Activated CD4-positive, alpha-beta T cell treated with anti-CD3 and anti-CD28 coated beads, Interleukin-2, amount 10 ng/mL, durations not matched to agents 7 days and 5 days (primary cell): Measurements from ENCODE around the gene CELSR1. TPM values are rescaled to one million over a fixed set of nuclear protein-coding genes. Genes with fewer than 3 reads are reported as not detected.
"Not testable (repeated sequence)": the region's sequence is repeated elsewhere in the genome, so short reads cannot be mapped to it uniquely, and the experiment has no call there.

Experiments
- CTCF ChIA-PET: fragments of 350-600 bp; sonication (Branson Sonifier 250); formaldehyde crosslinking; loops from one replicate; lab custom pipeline; 2021; ENCODE audit warnings: antibody characterized with exemption; lab: Charles Lee
- POLR2A ChIA-PET: fragments of 350-600 bp; sonication (Branson Sonifier 250); formaldehyde crosslinking; loops from one replicate; lab custom pipeline; 2021; ENCODE audit warnings: antibody characterized with exemption; lab: Charles Lee
- DNase-seq: peaks from one replicate; pipeline ENCODE4 v3.0.0-alpha.2; 2020
- H3K27ac Mint-ChIP-seq: one replicate; pipeline ENCODE4 v1.8.0; 2021; ENCODE audit warnings: mild to moderate bottlenecking, moderate library complexity, mixed read lengths
- H3K27me3 Mint-ChIP-seq: one replicate; pipeline ENCODE4 v1.8.0; 2021; ENCODE audit warnings: mixed read lengths
- H3K36me3 Mint-ChIP-seq: one replicate; pipeline ENCODE4 v1.8.0; 2021; ENCODE audit warnings: low read depth, mixed read lengths
- H3K4me1 Mint-ChIP-seq: one replicate; pipeline ENCODE4 v1.8.0; 2021; ENCODE audit warnings: mixed read lengths
- H3K4me3 Mint-ChIP-seq: one replicate; pipeline ENCODE4 v1.8.0; 2021; ENCODE audit warnings: mild to moderate bottlenecking, moderate library complexity, mixed read lengths
- H3K9me3 Mint-ChIP-seq: one replicate; pipeline ENCODE4 v1.8.0; 2021; ENCODE audit warnings: mixed read lengths
- total RNA-seq, 2 experiments: library from RNA; stranded (reverse); gene quantifications; one replicate each; pipeline ENCODE4 v1.2.3, GENCODE V29; 2021

The CELSR1 gene
- total RNA-seq, 2 experiments from 2014 or later: 0.20 to 0.23 TPM

DNA sequence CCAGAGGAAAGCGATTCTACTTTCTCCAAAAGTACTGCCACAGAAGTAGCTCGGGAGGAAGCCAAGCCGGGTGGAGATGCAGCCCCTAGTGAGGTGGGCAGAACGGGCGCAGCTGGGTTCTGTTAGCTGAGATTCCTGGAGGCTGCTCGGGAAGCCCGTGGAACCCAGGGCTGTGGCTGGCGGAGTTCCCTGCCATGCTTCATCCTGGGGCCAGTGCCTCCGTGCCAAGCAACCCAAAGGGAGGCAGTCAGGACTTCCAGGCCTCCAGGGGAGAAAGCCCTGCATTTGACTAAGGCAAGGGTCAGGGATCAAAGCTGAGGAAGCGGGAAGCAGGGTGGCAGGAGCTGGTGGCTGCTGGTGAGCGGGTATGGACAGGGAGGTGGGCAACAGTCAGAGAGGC is 208.6 kb downstream of the CELSR1 start:
- POLR2A ChIA-PET: no interaction called here
- H3K9me3 Mint-ChIP-seq: no peaks in the 10 kb centered on the region

DNA sequence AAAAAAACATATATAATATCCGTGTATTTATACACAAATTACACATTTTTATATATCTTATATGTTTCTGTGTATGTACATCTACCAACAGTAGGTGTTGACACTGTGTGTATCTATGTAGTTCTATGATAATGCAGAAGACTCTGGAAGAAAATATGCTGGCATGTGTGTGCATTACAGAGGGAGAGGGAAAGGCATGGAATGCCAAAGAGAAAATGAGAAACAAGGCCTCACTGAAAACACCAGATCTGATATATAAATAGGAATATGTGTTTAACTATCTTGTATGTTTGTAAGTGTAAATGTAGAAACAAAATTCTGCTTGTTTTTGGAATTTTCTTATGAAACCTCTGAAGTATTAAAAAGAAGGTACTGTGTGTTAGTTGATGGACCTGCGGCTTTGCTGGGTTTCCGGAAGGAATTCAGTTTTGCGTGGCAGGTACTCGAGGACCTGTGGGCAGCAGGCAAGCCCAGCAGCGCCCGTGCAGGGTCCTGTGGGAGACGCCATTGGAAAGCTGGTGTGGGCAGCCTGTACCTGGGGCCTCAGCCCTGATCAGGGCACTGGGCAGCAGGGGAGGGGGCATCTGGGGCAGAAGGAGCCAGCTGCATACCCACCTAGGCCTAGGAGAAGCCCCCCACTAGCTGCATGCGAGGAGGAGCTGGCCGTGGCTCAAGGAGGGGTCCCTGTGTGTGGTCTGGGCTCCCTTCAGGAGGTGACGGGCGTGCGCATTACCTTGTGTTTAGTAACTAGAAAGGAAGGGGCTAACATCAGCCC is 209.5 kb downstream of the CELSR1 start:
- CTCF ChIA-PET: interaction anchor here (1.4 to 2.3 kb wide), 2 partner anchors 9 to 14 kb away, joined by 3 to 10 read pairs; partner anchors contain the start of gene TRMU
- Mint-ChIP-seq H3K4me3 (no peak overlapping the region), H3K27ac (no peak overlapping the region), H3K36me3 (peaks cover 56% of the 10 kb centered on the region), H3K27me3 (no peaks in the 10 kb centered on the region), H3K9me3 (no peaks in the 10 kb centered on the region), H3K4me1 (no peaks in the 10 kb centered on the region)
- POLR2A ChIA-PET: no interaction called here
- no peak for DNase-seq

More for the DNA sequence above, 208.6 kb downstream of the CELSR1 start:
- Mint-ChIP-seq H3K4me1 (no peaks in the 10 kb centered on the region), H3K4me3 (no peak overlapping the region), H3K27me3 (no peaks in the 10 kb centered on the region), H3K36me3 (peaks cover 55% of the 10 kb centered on the region), H3K27ac (no peak overlapping the region)
- no peak for DNase-seq
- CTCF ChIA-PET: no interaction called here

DNA sequence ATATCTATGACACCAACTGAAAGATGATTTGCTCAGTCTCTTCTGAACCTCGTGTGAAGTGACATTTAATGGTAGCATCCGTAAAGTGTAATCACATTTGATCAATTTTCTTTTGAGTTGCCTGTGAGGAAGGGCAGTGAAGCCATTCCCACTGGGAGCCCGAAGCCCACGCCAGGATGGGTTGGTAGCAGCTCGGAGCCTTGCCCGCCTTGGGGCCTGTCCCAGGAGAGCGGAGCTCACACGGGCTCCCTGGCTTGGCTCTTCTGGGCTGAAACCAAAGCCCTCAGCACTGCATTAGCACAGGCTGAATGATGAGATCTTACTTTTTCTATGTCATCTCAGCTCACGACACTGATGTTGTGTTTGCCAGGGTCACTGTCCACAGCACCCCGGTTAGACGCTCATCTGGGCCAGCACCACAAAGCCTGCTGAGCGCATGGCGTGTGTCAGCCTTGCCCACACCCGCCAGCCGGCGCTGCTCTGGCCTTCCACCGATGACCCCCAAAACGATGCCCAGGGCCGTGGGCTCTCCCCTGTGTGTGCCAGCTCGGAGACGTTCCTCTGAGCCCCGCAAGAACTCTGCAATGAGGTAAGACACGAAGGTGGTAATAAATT is 211.2 kb downstream of the CELSR1 start:
- Mint-ChIP-seq H3K27me3 (no peaks in the 10 kb centered on the region), H3K27ac (no peak overlapping the region), H3K4me3 (no peak overlapping the region), H3K4me1 (no peaks in the 10 kb centered on the region), H3K36me3 (peaks cover 63% of the 10 kb centered on the region), H3K9me3 (no peaks in the 10 kb centered on the region)
- ChIA-PET CTCF (interaction anchor here (0.6 to 2.3 kb wide), 5 partner anchors 10 to 173 kb away, joined by 3 to 10 read pairs (median 3); partner anchors contain the start of gene TRMU), POLR2A (interaction anchor here (0.7 kb wide), 1 partner anchor 174 kb away, joined by 3 read pairs; no protein-coding TSS in a partner anchor)
- DNase-seq: no peak

DNA sequence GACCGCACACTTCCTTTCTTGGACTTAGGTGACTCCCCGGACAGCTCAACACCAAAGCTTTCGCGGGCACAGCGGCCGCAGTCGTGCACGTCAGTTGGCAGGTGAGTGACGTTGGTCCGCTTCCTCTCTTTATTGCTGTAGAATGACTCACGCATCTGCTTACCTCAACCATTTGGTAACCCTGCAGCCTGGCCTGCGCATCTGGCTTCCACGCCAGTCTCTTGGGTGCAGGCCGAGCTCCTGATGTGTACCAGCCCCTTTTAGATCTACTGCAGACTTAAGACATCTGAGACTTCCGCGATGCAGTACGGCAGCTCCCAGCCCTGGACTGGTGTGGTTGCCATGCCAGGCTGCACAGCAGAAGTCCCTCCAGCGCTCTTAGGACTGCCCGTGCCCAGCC is 214.3 kb downstream of the CELSR1 start:
- ChIA-PET POLR2A (no interaction called here), CTCF (interaction anchor here (0.5 to 0.6 kb wide), 2 partner anchors 966 to 1346 kb away, joined by 3 to 4 read pairs; no protein-coding TSS in a partner anchor)
- no peak overlapping the region for H3K27ac Mint-ChIP-seq
- H3K9me3 Mint-ChIP-seq: no peaks in the 10 kb centered on the region
- H3K27me3 Mint-ChIP-seq: no peaks in the 10 kb centered on the region
- no peak for DNase-seq
- H3K4me1 Mint-ChIP-seq: no peaks in the 10 kb centered on the region
- H3K4me3 Mint-ChIP-seq: no peak overlapping the region
- H3K36me3 Mint-ChIP-seq: peaks cover 66% of the 10 kb centered on the region

DNA sequence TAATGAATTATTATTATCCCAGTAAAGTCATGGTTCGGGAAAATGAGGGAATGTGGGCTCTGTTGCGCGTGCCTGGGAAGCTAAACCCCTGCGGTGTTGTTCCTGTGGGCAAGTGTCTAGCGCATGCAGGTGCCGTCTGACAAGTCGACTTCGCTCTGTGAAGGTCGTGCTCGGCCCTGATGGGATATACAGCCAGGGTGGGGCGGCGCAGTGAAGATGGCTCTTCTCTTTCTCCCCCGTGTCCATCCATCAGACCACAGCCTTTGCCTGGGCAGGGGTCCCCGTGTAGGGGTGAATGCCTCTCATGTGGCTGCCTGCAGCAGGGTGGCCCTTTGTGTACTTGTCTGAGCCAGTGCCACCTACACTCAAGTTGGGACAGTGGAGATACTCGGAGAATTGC is 214.7 kb downstream of the CELSR1 start:
- no peaks in the 10 kb centered on the region for H3K9me3 Mint-ChIP-seq

GRCh38 chr22:46320716-46321386 is 216.6 kb downstream of the CELSR1 start:
- no peaks in the 10 kb centered on the region for H3K9me3 Mint-ChIP-seq
- ChIA-PET POLR2A (no interaction called here), CTCF (interaction anchor here (0.9 kb wide), 1 partner anchor 307 kb away, joined by 3 read pairs; no protein-coding TSS in a partner anchor)
- no peak overlapping the region for H3K4me3 Mint-ChIP-seq
- DNase-seq: no peak
- H3K27me3 Mint-ChIP-seq: no peaks in the 10 kb centered on the region
- no peaks in the 10 kb centered on the region for H3K4me1 Mint-ChIP-seq
- no peak overlapping the region for H3K27ac Mint-ChIP-seq
- peaks cover 74% of the 10 kb centered on the region for H3K36me3 Mint-ChIP-seq

More for the DNA sequence above, 214.7 kb downstream of the CELSR1 start:
- POLR2A ChIA-PET: no interaction called here
- Mint-ChIP-seq H3K27ac (no peak overlapping the region), H3K4me1 (no peaks in the 10 kb centered on the region), H3K27me3 (no peaks in the 10 kb centered on the region), H3K4me3 (no peak overlapping the region), H3K36me3 (peaks cover 67% of the 10 kb centered on the region)
- CTCF ChIA-PET: interaction anchor here (0.5 kb wide), 1 partner anchor 1346 kb away, joined by 3 read pairs; no protein-coding TSS in a partner anchor
- DNase-seq: no peak

GRCh38 chr22:46320166-46320710 is 217.2 kb downstream of the CELSR1 start:
- Mint-ChIP-seq H3K36me3 (peaks cover 75% of the 10 kb centered on the region), H3K27ac (no peak overlapping the region), H3K4me3 (no peak overlapping the region), H3K27me3 (no peaks in the 10 kb centered on the region), H3K4me1 (no peaks in the 10 kb centered on the region), H3K9me3 (no peaks in the 10 kb centered on the region)
- ChIA-PET POLR2A (no interaction called here), CTCF (interaction anchor here (0.9 to 1.3 kb wide), 2 partner anchors 179 to 306 kb away, joined by 3 read pairs; no protein-coding TSS in a partner anchor)
- no peak for DNase-seq

DNA sequence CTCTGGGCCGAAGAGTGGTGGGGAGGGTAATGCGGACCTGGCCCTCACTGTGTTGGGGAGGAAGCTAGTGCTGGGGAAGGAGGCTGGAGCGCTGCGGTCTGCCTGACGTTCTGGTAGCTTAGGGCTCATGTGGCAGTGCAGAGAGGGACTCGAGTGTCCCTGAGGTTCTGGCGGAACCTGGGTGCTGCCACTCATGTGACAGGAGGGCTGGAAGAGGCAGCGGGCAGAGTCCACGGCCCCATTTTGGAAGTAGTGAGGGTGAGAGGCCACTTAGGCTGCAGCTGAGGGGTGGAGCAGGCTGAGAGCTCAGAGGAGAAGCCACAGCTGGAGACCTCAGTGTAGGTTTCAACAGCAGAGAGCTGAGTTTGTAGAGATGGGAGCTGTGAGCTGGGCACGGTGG is 218.1 kb downstream of the CELSR1 start:
- Mint-ChIP-seq H3K36me3 (peaks cover 72% of the 10 kb centered on the region), H3K27me3 (no peaks in the 10 kb centered on the region), H3K9me3 (no peaks in the 10 kb centered on the region), H3K4me1 (no peaks in the 10 kb centered on the region), H3K4me3 (no peak overlapping the region), H3K27ac (no peak overlapping the region)
- no peak for DNase-seq
- ChIA-PET POLR2A (no interaction called here), CTCF (interaction anchor here (1.0 to 1.3 kb wide), 2 partner anchors 16 to 178 kb away, joined by 3 to 5 read pairs; partner anchors contain the start of gene TRMU)

DNA sequence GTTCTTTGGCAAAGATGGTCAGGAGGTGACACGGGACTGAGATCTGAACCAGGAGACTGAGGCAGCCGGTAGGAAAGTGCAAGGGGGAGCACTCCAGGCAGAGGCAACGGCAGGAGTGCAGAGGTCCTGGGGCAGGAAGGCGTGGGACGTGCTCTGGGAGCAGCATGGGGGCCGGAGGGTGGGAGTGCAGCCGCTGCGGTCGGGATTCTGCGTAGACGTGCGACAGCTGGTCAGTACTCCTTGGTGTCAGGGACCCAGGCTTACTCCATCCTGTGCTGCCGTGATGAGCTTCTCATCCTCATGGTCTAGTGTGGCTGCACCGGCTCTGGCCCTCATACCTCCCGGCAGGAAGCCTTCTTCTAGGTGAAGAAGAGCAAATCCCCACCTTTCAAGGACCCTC is 218.8 kb downstream of the CELSR1 start:
- H3K9me3 Mint-ChIP-seq: no peaks in the 10 kb centered on the region
- no peaks in the 10 kb centered on the region for H3K4me1 Mint-ChIP-seq
- ChIA-PET CTCF (interaction anchor here (1.0 to 1.3 kb wide), 3 partner anchors 12 to 49 kb away, joined by 3 to 5 read pairs (median 3); partner anchors contain the start of gene TRMU), POLR2A (no interaction called here)
- no peak overlapping the region for H3K4me3 Mint-ChIP-seq
- DNase-seq: no peak
- H3K27me3 Mint-ChIP-seq: no peaks in the 10 kb centered on the region
- no peak overlapping the region for H3K27ac Mint-ChIP-seq
- H3K36me3 Mint-ChIP-seq: peaks cover 73% of the 10 kb centered on the region

DNA sequence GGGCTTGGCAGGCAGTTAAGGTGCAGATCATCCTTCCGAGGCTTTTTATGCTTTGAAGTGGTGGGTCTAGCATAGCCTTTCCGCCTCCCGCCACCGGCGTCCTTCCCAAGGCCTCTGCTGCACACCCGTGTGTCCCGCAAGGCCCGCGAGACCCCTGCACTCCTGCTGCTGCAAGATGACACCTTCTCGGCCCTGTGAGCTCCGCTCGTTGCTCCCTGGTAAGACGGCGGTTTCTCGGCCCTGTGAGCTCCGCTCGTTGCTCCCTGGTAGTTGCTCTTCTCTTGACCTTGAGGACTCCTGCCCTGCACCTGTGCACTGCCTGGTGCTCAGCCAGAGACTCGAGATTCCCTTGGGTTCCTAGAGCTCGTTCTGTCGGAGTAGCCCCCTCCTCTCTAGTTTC is 219.8 kb downstream of the CELSR1 start:
- Mint-ChIP-seq H3K27me3 (no peaks in the 10 kb centered on the region), H3K4me1 (no peaks in the 10 kb centered on the region), H3K36me3 (peaks cover 67% of the 10 kb centered on the region), H3K9me3 (no peaks in the 10 kb centered on the region), H3K27ac (no peak overlapping the region), H3K4me3 (no peak overlapping the region)
- CTCF ChIA-PET: interaction anchor here (1.3 kb wide), 2 partner anchors 13 to 50 kb away, joined by 3 read pairs; no protein-coding TSS in a partner anchor
- no peak for DNase-seq
- POLR2A ChIA-PET: no interaction called here

DNA sequence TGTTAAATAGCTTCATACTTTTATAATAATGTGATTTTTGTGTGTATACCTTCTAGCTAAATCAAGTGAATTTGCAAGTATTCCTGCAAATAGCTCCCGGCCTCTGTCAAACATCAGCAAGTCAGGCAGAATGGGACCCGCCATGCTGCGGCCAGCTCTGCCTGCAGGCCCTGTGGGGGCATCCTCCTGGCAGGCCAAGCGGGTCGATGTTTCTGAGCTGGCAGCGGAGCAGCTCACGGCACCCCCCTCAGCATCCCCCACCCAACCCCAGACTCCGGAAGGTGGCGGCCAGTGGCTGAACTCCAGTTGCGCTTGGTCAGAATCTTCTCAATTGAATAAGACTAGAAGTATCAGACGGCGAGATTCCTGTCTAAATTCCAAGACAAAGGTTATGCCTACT is 221.4 kb downstream of the CELSR1 start:
- CTCF ChIA-PET: interaction anchor here (1.0 to 1.1 kb wide), 2 partner anchors 68 to 310 kb away, joined by 3 to 5 read pairs; no protein-coding TSS in a partner anchor

DNA sequence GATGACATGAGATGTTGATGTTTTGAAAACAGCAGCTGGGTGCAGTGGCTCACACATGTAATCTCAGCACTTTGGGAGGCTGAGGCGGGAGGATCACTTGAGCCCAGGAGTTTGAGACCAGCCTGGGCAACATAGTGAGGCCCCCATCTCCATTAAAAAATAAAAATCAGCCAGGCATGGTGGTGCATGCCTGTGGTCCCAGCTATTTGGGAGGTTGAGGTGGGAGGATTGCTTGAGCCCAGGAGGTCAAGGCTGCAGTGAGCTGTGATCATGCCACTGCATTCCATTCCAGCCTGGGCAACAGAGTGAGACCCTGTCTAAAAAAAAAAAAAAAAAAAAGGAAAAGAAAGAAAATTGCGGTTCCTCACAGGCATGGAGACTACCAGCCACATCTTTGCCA is 224.6 kb downstream of the CELSR1 start:
- ChIA-PET CTCF (interaction anchor here (1.3 to 2.1 kb wide), 3 partner anchors 191 to 279 kb away, joined by 3 to 8 read pairs (median 6); no protein-coding TSS in a partner anchor), POLR2A (interaction anchor here (0.6 kb wide), 1 partner anchor 513 kb away, joined by 3 read pairs; no protein-coding TSS in a partner anchor)
- H3K4me3 Mint-ChIP-seq, H3K9me3 Mint-ChIP-seq, H3K27me3 Mint-ChIP-seq, DNase-seq, H3K4me1 Mint-ChIP-seq, H3K27ac Mint-ChIP-seq: not testable (repeated sequence)
- peaks cover 68% of the 10 kb centered on the region for H3K36me3 Mint-ChIP-seq

More for the DNA sequence above, 221.4 kb downstream of the CELSR1 start:
- H3K36me3 Mint-ChIP-seq: peaks cover 64% of the 10 kb centered on the region
- H3K4me3 Mint-ChIP-seq: no peak overlapping the region
- POLR2A ChIA-PET: no interaction called here
- no peaks in the 10 kb centered on the region for H3K27me3 Mint-ChIP-seq
- H3K9me3 Mint-ChIP-seq: no peaks in the 10 kb centered on the region
- no peaks in the 10 kb centered on the region for H3K4me1 Mint-ChIP-seq
- no peak overlapping the region for H3K27ac Mint-ChIP-seq
- no peak for DNase-seq
